K562 (cell line): ENCODE measurements around the gene MC1R. TPM values are rescaled to one million over a fixed set of nuclear protein-coding genes. Genes with fewer than 3 reads are reported as not detected.

ENCODE experiments used
- ARID4B ChIP-seq: sonication (generic); formaldehyde crosslinking; IDR thresholded peaks from 2 replicates; pipeline ENCODE4 v1.8.0; 2022; ENCODE audit warnings: mild to moderate bottlenecking, missing genetic modification reagents
- CBX1 ChIP-seq: sonication (generic); IDR thresholded peaks from 2 replicates; pipeline ENCODE4 v1.6.1; 2016; ENCODE audit warnings: antibody characterized with exemption, low read depth, mild to moderate bottlenecking
- CBX2 ChIP-seq: fragments of 200-600 bp; sonication (generic); IDR thresholded peaks from one replicate; pipeline ENCODE4 v1.6.1; 2012; ENCODE audit warnings: mild to moderate bottlenecking, low read length, inconsistent platforms; ENCODE audit not compliant: insufficient read depth, poor library complexity, severe bottlenecking
- CTBP1 ChIP-seq: fragments of 450-650 bp; IDR thresholded peaks from 2 replicates; pipeline ENCODE4 v1.6.1; 2016; ENCODE audit warnings: borderline replicate concordance
- EGR1 ChIP-seq: fragments of 450-650 bp; conservative IDR thresholded peaks from 2 replicates; pipeline ENCODE4 v1.6.1; 2017; ENCODE audit warnings: mild to moderate bottlenecking
- EZH2 ChIP-seq: IDR thresholded peaks from 2 replicates; pipeline ENCODE4 v1.6.1; 2012; ENCODE audit warnings: low read depth, mild to moderate bottlenecking, inconsistent platforms, low read length, borderline replicate concordance
- KAT8 ChIP-seq: fragments of 450-650 bp; IDR thresholded peaks from 2 replicates; pipeline ENCODE4 v1.6.1; 2016; ENCODE audit warnings: low read depth, mild to moderate bottlenecking
- MXI1 ChIP-seq: IDR thresholded peaks from 2 replicates; pipeline ENCODE4 v1.6.1; 2011; ENCODE audit warnings: low read depth, mild to moderate bottlenecking, improper control_type of control experiment, low read length
- POU5F1 ChIP-seq: fragments of 150-350 bp; IDR thresholded peaks from 2 replicates; pipeline ENCODE4 v1.6.1; 2014; ENCODE audit warnings: borderline replicate concordance, low read length, low read depth, mild to moderate bottlenecking; ENCODE audit not compliant: partially characterized antibody
- RBM22 ChIP-seq: fragments of 200-400 bp; formaldehyde crosslinking; IDR thresholded peaks from 2 replicates; pipeline ENCODE4 v1.6.1; 2018; ENCODE audit warnings: low read length, low read depth; ENCODE audit not compliant: poor library complexity, severe bottlenecking
- SP2 ChIP-seq: IDR thresholded peaks from 2 replicates; pipeline ENCODE4 v1.6.1; 2011; ENCODE audit warnings: mild to moderate bottlenecking, low read depth, low read length, moderate library complexity; ENCODE audit not compliant: poor library complexity, severe bottlenecking; ENCODE audit errors: extremely low read depth
- STAG1 ChIP-seq: sonication (generic); formaldehyde crosslinking; IDR thresholded peaks from 2 replicates; pipeline ENCODE4 v1.5.0; 2020; ENCODE audit warnings: missing genetic modification reagents, borderline replicate concordance
- STAT5A ChIP-seq: IDR thresholded peaks from 2 replicates; pipeline ENCODE4 v1.6.1; 2012; ENCODE audit warnings: low read length, inconsistent platforms, borderline replicate concordance
- TFAP4 ChIP-seq: sonication (generic); formaldehyde crosslinking; IDR thresholded peaks from 2 replicates; pipeline ENCODE4 v1.8.0; 2022; ENCODE audit warnings: missing genetic modification reagents, mild to moderate bottlenecking, moderate library complexity, borderline replicate concordance
- U2AF1 ChIP-seq: fragments of 200-400 bp; formaldehyde crosslinking; optimal IDR thresholded peaks from 2 replicates; pipeline ENCODE3; 2017; ENCODE audit warnings: mild to moderate bottlenecking, low read depth, low read length, moderate library complexity
- ZNF41 ChIP-seq: fragments of 250-450 bp; sonication (Bioruptor Pico); conservative IDR thresholded peaks from 2 replicates; pipeline ENCODE4 v1.4.0; 2020; ENCODE audit warnings: mild to moderate bottlenecking
- ZNF431 ChIP-seq: sonication (generic); formaldehyde crosslinking; IDR thresholded peaks from 2 replicates; pipeline ENCODE4 v1.8.0; 2022; ENCODE audit warnings: mild to moderate bottlenecking, missing genetic modification reagents
- ZNF778 ChIP-seq: fragments of 450-650 bp; formaldehyde crosslinking; IDR thresholded peaks from 2 replicates; pipeline ENCODE4 v1.4.0; 2020; ENCODE audit warnings: mild to moderate bottlenecking, moderate library complexity
- polyA plus RNA-seq, 8 experiments: library from polyadenylated mRNA; depleted of rRNA in 4 of 8; stranded (reverse) in 5 of 8; unstranded in 3 of 8; fragments of >200 nt; fragmentation: Nextera tagmentation in 2 of 8; fragmentation: Illumina TruSeq in 1 of 8; extraction: Ambion mirVana in 2 of 8; extraction: Trizol in 1 of 8; gene quantifications; 2 replicates each; pipeline versions ENCODE4 v1.2.1 to v1.2.3, GENCODE V29; 2011 to 2014; ENCODE audit warnings: inconsistent platforms in 1 of 8, missing spikeins in 1 of 8
- total RNA-seq, 7 experiments: library from RNA; depleted of rRNA in 6 of 7; stranded (reverse); fragments of >200 nt in 6 of 7; fragmentation: Illumina TruSeq in 2 of 7; extraction: Trizol in 2 of 7; gene quantifications; 2 replicates each; pipeline versions ENCODE4 v1.2.1 to v1.2.3, GENCODE V29; 2011 to 2021; ENCODE audit warnings: low replicate concordance in 1 of 7

MC1R gene
- total and polyA plus RNA-seq, 9 of the 15 experiments (the other 6 are each of a cell fraction or from before 2014, with no cell fraction given): 0.14 to 5.3 (median 2.5) TPM; not detected in 1

GRCh38 chr16:89913408-89914387, 5.0 kb upstream of the MC1R start (continued):
- TF ChIP-seq KAT8: no peak
- peak; percentile 42; the same call in 1 of the 2 replicates for TF ChIP-seq TFAP4
- no peak for TF ChIP-seq CBX2
- TF ChIP-seq POU5F1: no peak
- no peak for TF ChIP-seq SP2
- peak; percentile 28; the same call in 1 of the 2 replicates for TF ChIP-seq CBX1
- TF ChIP-seq RBM22: peak; percentile 83
- 0 out of 2 replicates have a peak, but pooled peaks have one; percentile 17 for TF ChIP-seq EGR1
- TF ChIP-seq ZNF431 (CRISPR knock-in tag): no peak
- TF ChIP-seq MXI1: no peak
- TF ChIP-seq STAG1 (CRISPR knock-in tag): no peak
- TF ChIP-seq U2AF1: no peak
- no peak for TF ChIP-seq EZH2
- TF ChIP-seq CTBP1: no peak
- TF ChIP-seq ZNF778 (CRISPR knock-in tag): no peak
- no peak for TF ChIP-seq ZNF41
- 0 out of 2 replicates have a peak, but pooled peaks have one; percentile 24 for TF ChIP-seq ARID4B (CRISPR knock-in tag)
- TF ChIP-seq STAT5A: peak; percentile 77; the same call in 1 of the 2 replicates
